GM12878 (cell line): ENCODE measurements around the gene IFITM2. TPM values are rescaled to one million over a fixed set of nuclear protein-coding genes. Genes with fewer than 3 reads are reported as not detected.

ENCODE experiments used
- ATAC-seq: fragments of 200-7000 bp; cut with Tn5 transposase; 3 replicates; pipeline ENCODE4 v1.9.1; 2020; ENCODE audit warnings: mild to moderate bottlenecking, moderate library complexity
- BruUV-seq: library from RNA; stranded (reverse); fragments of 400-500 nt; replicated peaks from 2 replicates; lab custom pipeline; 2021; lab: Mats Ljungman, UMichigan
- CTCF ChIA-PET: fragments of 300-600 bp; sonication (Branson Sonifier 250); formaldehyde crosslinking; extraction: SDS; loops from one replicate; lab custom pipeline; 2021; ENCODE audit warnings: inconsistent platforms; lab: Yijun Ruan, JAX
- POLR2A ChIA-PET: fragments of 350-600 bp; formaldehyde crosslinking; extraction: SDS; loops from one replicate; lab custom pipeline; 2021; ENCODE audit warnings: inconsistent platforms; lab: Charles Lee
- RAD21 ChIA-PET: fragments of 300-600 bp; sonication (Branson Sonifier 250); formaldehyde crosslinking; loops from one replicate; lab custom pipeline; 2023; ENCODE audit warnings: antibody characterized with exemption; ENCODE audit not compliant: unreplicated experiment; lab: Charles Lee
- SMC1A ChIA-PET: fragments of 300-600 bp; sonication (Branson Sonifier 250); formaldehyde crosslinking; loops from one replicate; lab custom pipeline; 2023; ENCODE audit not compliant: unreplicated experiment, uncharacterized antibody; lab: Charles Lee
- DNase-seq: peaks from one replicate; pipeline ENCODE4 v3.0.0-alpha.2; 2011; ENCODE audit warnings: low read depth, low spot score
- FAIRE-seq: peaks from 3 replicates; lab custom pipeline; 2011; peaks lifted over from hg19 to GRCh38; lab: Jason Lieb, UNC
- H2AFZ ChIP-seq: 2 replicates; pipeline ENCODE4 v1.6.0; 2011; ENCODE audit warnings: low read depth, low read length, control low read depth; ENCODE audit not compliant: control insufficient read depth
- H3K27ac ChIP-seq: 2 replicates; pipeline ENCODE4 v1.5.1; 2011; ENCODE audit warnings: control low read depth; ENCODE audit not compliant: control insufficient read depth, insufficient read depth
- H3K27me3 ChIP-seq, 2 experiments: replicated peaks in 1 of 2; 2 replicates each; pipeline versions ENCODE4 v1.6.0 to v1.6.1; 2011; ENCODE audit warnings: low read length in 1 of 2; ENCODE audit not compliant: control insufficient read depth in 2 of 2, insufficient read depth in 2 of 2
- H3K36me3 ChIP-seq, 2 experiments: 2 replicates each; pipeline ENCODE4 v1.5.1; 2011; ENCODE audit warnings: low read length in 1 of 2; ENCODE audit not compliant: control insufficient read depth in 2 of 2, insufficient read depth in 2 of 2
- H3K4me1 ChIP-seq: 2 replicates; pipeline ENCODE4 v1.6.1; 2011; ENCODE audit warnings: mild to moderate bottlenecking, low read length, moderate library complexity, mixed read lengths; ENCODE audit not compliant: control insufficient read depth, insufficient read depth
- H3K4me2 ChIP-seq: 2 replicates; pipeline ENCODE4 v1.6.0; 2011; ENCODE audit warnings: control low read depth; ENCODE audit not compliant: control insufficient read depth, insufficient read depth
- H3K4me3 ChIP-seq: fragments of 200-600 bp; sonication (generic); 2 replicates; pipeline ENCODE4 v1.5.1; 2016
- H3K79me2 ChIP-seq: 2 replicates; pipeline ENCODE4 v1.6.0; 2011; ENCODE audit warnings: low read length; ENCODE audit not compliant: control insufficient read depth, insufficient read depth
- H3K9ac ChIP-seq: 2 replicates; pipeline ENCODE4 v1.8.0; 2011; ENCODE audit warnings: low read length, control low read depth, mixed read lengths; ENCODE audit not compliant: control insufficient read depth, insufficient read depth
- H3K9me3 ChIP-seq: replicated peaks from 3 replicates; pipeline ENCODE4 v1.5.1; 2011; ENCODE audit warnings: mild to moderate bottlenecking, low read length; ENCODE audit not compliant: control insufficient read depth, insufficient read depth
- H4K20me1 ChIP-seq: 2 replicates; pipeline ENCODE4 v1.6.0; 2011; ENCODE audit not compliant: control insufficient read depth, insufficient read depth
- ATF3 ChIP-seq: IDR thresholded peaks from 2 replicates; pipeline ENCODE4 v1.6.1; 2011; ENCODE audit warnings: low read depth, mild to moderate bottlenecking, low read length, moderate library complexity, borderline replicate concordance; ENCODE audit errors: extremely low read depth
- JUND ChIP-seq: IDR thresholded peaks from 2 replicates; pipeline ENCODE4 v1.6.1; 2012; ENCODE audit warnings: low read depth, mild to moderate bottlenecking, low read length, improper control_type of control experiment, moderate library complexity
- LARP7 ChIP-seq: fragments of 450-650 bp; IDR thresholded peaks from 2 replicates; pipeline ENCODE4 v1.6.1; 2017; ENCODE audit warnings: mild to moderate bottlenecking
- NKRF ChIP-seq: fragments of 450-650 bp; conservative IDR thresholded peaks from 2 replicates; pipeline ENCODE4 v1.6.1; 2017; ENCODE audit warnings: mild to moderate bottlenecking, moderate library complexity
- SP1 ChIP-seq: IDR thresholded peaks from one replicate; pipeline ENCODE4 v1.6.1; 2011; ENCODE audit warnings: low read depth, low read length
- STAT3 ChIP-seq: IDR thresholded peaks from 2 replicates; pipeline ENCODE4 v1.6.1; 2011; ENCODE audit warnings: low read depth, low read length, improper control_type of control experiment
- WGBS: methylation state at CpG from one replicate; pipeline ENCODE4 v1.1.6; 2016; ENCODE audit warnings: low lambda C conversion rate; ENCODE audit not compliant: insufficient replicate concordance, insufficient coverage; ENCODE audit errors: missing lambda C conversion rate; 5-methylcytosine and 5-hydroxymethylcytosine counted together
- in situ Hi-C: fragments of 300-500 bp; cut with MboI; formaldehyde crosslinking; loops from 9 replicates; pipeline ENCODE4 v1.14.3; 2018; ENCODE audit warnings: mixed read lengths
- intact Hi-C: fragments of 100-400 bp; cut with micrococcal nuclease; formaldehyde crosslinking; loops from one replicate; pipeline ENCODE4 v1.14.2; 2022; ENCODE audit not compliant: unreplicated experiment
- polyA plus RNA-seq, 11 experiments: library from polyadenylated mRNA; depleted of rRNA in 4 of 11; unstranded in 6 of 11; stranded (reverse) in 5 of 11; fragments of >200 nt; fragmentation: Nextera tagmentation in 4 of 11; fragmentation: Illumina TruSeq in 1 of 11; extraction: Ambion mirVana in 4 of 11; extraction: Trizol in 1 of 11; gene quantifications; 1 replicate in 1 of 11; 2 replicates in 10 of 11; pipeline versions ENCODE4 v1.2.1 to v1.2.3, GENCODE V29; 2011 to 2016; ENCODE audit warnings: inconsistent platforms in 2 of 11, missing spikeins in 2 of 11, low read depth in 1 of 11
- total RNA-seq, 4 experiments: library from RNA; depleted of rRNA in 3 of 4; stranded (reverse); fragments of >200 nt in 3 of 4; fragmentation: Illumina TruSeq in 1 of 4; extraction: Trizol in 1 of 4; gene quantifications; 2 replicates each; pipeline versions ENCODE4 v1.2.1 to v1.2.3, GENCODE V29; 2013 to 2021

IFITM2 gene
- total and polyA plus RNA-seq, 10 of the 15 experiments (the other 5 are each of a cell fraction or from before 2014, with no cell fraction given): 116 to 3,672 (median 724) TPM

GRCh38 chr11:305844-306211, 1.8 kb upstream of the IFITM2 start:
- RAD21 ChIA-PET: interaction anchor here (0.8 to 2.4 kb wide), 11 partner anchors 11 to 69 kb away, joined by 3 to 19 read pairs (median 5); partner anchors contain the start of genes PSMD13 and SIRT3
- H3K27ac ChIP-seq: no peak overlapping the region
- POLR2A ChIA-PET: interaction anchor here (0.6 to 2.8 kb wide), 5 partner anchors 22 to 53 kb away, joined by 3 to 12 read pairs (median 4); no protein-coding TSS in a partner anchor
- no peak for FAIRE-seq
- SMC1A ChIA-PET: interaction anchor here (0.8 to 3.3 kb wide), 15 partner anchors 11 to 68 kb away, joined by 3 to 20 read pairs (median 4); partner anchors contain the start of gene PSMD13
- in situ Hi-C loops (no loop called here), intact Hi-C loops (loop anchor here (5.0 to 10.0 kb wide), 2 partner anchors 99 to 139 kb away; partner anchors contain the start of genes ANO9, BET1L and RIC8A)
- CTCF ChIA-PET: interaction anchor here (0.8 to 4.5 kb wide), 14 partner anchors 11 to 146 kb away, joined by 3 to 33 read pairs (median 10); partner anchors contain the start of genes BET1L, PGGHG, PSMD13 and RIC8A
- H4K20me1 ChIP-seq: no peaks in the 10 kb centered on the region
- BruUV-seq: no TSS peak
- H3K36me3 ChIP-seq: no peaks in the 10 kb centered on the region
- no peak overlapping the region for H3K4me2 ChIP-seq
- H3K79me2 ChIP-seq: peaks cover 22% of the 10 kb centered on the region
- H3K4me3 ChIP-seq: no peak overlapping the region
- no peak overlapping the region for H3K9ac ChIP-seq
- peaks cover 20% of the 10 kb centered on the region for H3K4me1 ChIP-seq
- no peak for TF ChIP-seq NKRF
- no peak for TF ChIP-seq ATF3
- no peak for TF ChIP-seq JUND
- no peak for TF ChIP-seq SP1
- no peak for TF ChIP-seq LARP7
- no peak for TF ChIP-seq STAT3
- no peaks in the 10 kb centered on the region for H3K9me3 ChIP-seq
- 80% methylated on average over 10 of the region's 10 CpGs for WGBS
- H2AFZ ChIP-seq: no peak overlapping the region
- DNase-seq: no peak
- no peaks in the 10 kb centered on the region for H3K27me3 ChIP-seq
- no peak for ATAC-seq
